DOHH2 (cell line): ENCODE measurements around the gene NHSL2.

Source experiments
- H3F3A ChIP-seq: fragments of 200-600 bp; sonication (generic), shearing (Covaris generic); 2 replicates; pipeline ENCODE4 v1.6.0; 2016; ENCODE audit warnings: antibody characterized with exemption, mild to moderate bottlenecking; ENCODE audit not compliant: control insufficient read depth, insufficient read depth
- H3K27ac ChIP-seq: fragments of 200-600 bp; sonication (generic); 2 replicates; pipeline ENCODE4 v1.5.1; 2014; ENCODE audit warnings: low read depth, mild to moderate bottlenecking, low read length, moderate library complexity
- H3K27me3 ChIP-seq: fragments of 200-600 bp; sonication (generic); 2 replicates; pipeline ENCODE4 v1.6.1; 2014; ENCODE audit warnings: mild to moderate bottlenecking, low read length, mixed read lengths; ENCODE audit not compliant: control insufficient read depth
- H3K36me3 ChIP-seq: fragments of 200-600 bp; sonication (generic); 2 replicates; pipeline ENCODE4 v1.6.1; 2014; ENCODE audit warnings: mild to moderate bottlenecking, low read length, moderate library complexity, mixed read lengths; ENCODE audit not compliant: control insufficient read depth
- H3K4me1 ChIP-seq: fragments of 200-600 bp; sonication (generic); 2 replicates; pipeline ENCODE4 v1.6.1; 2014; ENCODE audit warnings: mild to moderate bottlenecking, low read length, mixed read lengths; ENCODE audit not compliant: control insufficient read depth
- H3K4me2 ChIP-seq: fragments of 200-600 bp; sonication (generic); 2 replicates; pipeline ENCODE4 v1.6.0; 2014; ENCODE audit warnings: mild to moderate bottlenecking, low read length, moderate library complexity
- H3K4me3 ChIP-seq: fragments of 200-600 bp; sonication (generic); 2 replicates; pipeline ENCODE4 v1.5.1; 2014; ENCODE audit warnings: mild to moderate bottlenecking, low read length, mixed read lengths
- H3K79me2 ChIP-seq: fragments of 200-600 bp; sonication (generic); 2 replicates; pipeline ENCODE4 v1.6.1; 2014; ENCODE audit warnings: mild to moderate bottlenecking, low read length, mixed read lengths; ENCODE audit not compliant: control insufficient read depth
- H3K9me2 ChIP-seq: fragments of 200-600 bp; sonication (generic); replicated peaks from 2 replicates; pipeline ENCODE4 v1.6.1; 2014; ENCODE audit warnings: mild to moderate bottlenecking, low read length, mixed read lengths; ENCODE audit not compliant: control insufficient read depth
- H3K9me3 ChIP-seq: fragments of 200-600 bp; sonication (generic); 2 replicates; pipeline ENCODE4 v1.6.1; 2014; ENCODE audit warnings: antibody characterized with exemption, low read length, mixed read lengths; ENCODE audit not compliant: control insufficient read depth, insufficient read depth
- H4K20me1 ChIP-seq: fragments of 200-600 bp; sonication (generic); 2 replicates; pipeline ENCODE4 v1.6.0; 2014; ENCODE audit warnings: low read depth, mild to moderate bottlenecking, antibody characterized with exemption, low read length, moderate library complexity; ENCODE audit not compliant: control insufficient read depth, insufficient read depth
- CTCF ChIP-seq: fragments of 200-600 bp; sonication (generic); IDR thresholded peaks from one replicate; pipeline ENCODE4 v1.5.1; 2014; ENCODE audit warnings: antibody characterized with exemption, mild to moderate bottlenecking, low read depth, low read length; ENCODE audit not compliant: poor library complexity, severe bottlenecking
- EZH2phosphoT487 ChIP-seq: fragments of 200-600 bp; sonication (generic); IDR thresholded peaks from 2 replicates; pipeline ENCODE4 v1.6.1; 2017; ENCODE audit warnings: borderline replicate concordance, mild to moderate bottlenecking, antibody characterized with exemption, low read length, moderate library complexity, mixed read lengths

Gene NHSL2

GRCh38 chrX:71978164-71978563, 67.5 kb downstream of the NHSL2 start:
- no peaks in the 10 kb centered on the region for H3F3A ChIP-seq
- no peaks in the 10 kb centered on the region for H3K9me2 ChIP-seq
- no peaks in the 10 kb centered on the region for H3K36me3 ChIP-seq
- no peaks in the 10 kb centered on the region for H3K9me3 ChIP-seq
- no peak overlapping the region for H3K4me2 ChIP-seq
- no peak overlapping the region for H3K4me3 ChIP-seq
- H3K27me3 ChIP-seq = no peaks in the 10 kb centered on the region
- H3K27ac ChIP-seq = no peak overlapping the region
- TF ChIP-seq CTCF (no peak), EZH2phosphoT487 (no peak)
- no peaks in the 10 kb centered on the region for H3K4me1 ChIP-seq
- no peaks in the 10 kb centered on the region for H3K79me2 ChIP-seq
- H4K20me1 ChIP-seq = no peaks in the 10 kb centered on the region

- Histone ChIP-seq H3K36me3 (no peaks in the 10 kb centered on the region), H3K27ac (no peak overlapping the region), H3K4me1 (no peaks in the 10 kb centered on the region), H3K79me2 (no peaks in the 10 kb centered on the region), H3K9me2 (no peaks in the 10 kb centered on the region), H3K9me3 (no peaks in the 10 kb centered on the region), H3K4me2 (no peak overlapping the region), H4K20me1 (no peaks in the 10 kb centered on the region), H3K27me3 (no peaks in the 10 kb centered on the region), H3F3A (no peaks in the 10 kb centered on the region), H3K4me3 (no peak overlapping the region)
- TF ChIP-seq EZH2phosphoT487 (no peak), CTCF (no peak)
These were observed 79.3 kb downstream of the NHSL2 start for GRCh38 chrX:71989768-71990426.

DNA sequence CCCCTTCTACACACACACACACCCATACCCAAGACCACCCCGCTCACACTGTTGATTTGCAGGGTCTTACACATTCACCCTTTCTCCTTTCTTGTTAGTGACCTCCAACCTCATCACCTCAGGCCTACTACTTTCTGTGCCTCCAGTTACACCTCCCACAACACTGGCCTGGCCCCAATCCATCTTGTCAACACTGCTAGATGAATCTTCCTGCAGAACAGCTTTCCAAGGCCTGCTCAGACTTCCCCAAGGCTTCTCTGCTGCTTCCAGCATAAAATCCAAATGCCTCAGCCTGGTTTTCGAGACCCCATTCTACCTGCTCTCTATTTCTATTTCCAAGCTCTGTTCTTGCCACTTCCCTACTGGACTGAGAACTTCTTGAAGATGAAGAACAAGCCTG, 79.9 kb downstream of the NHSL2 start:
- H3K9me3 ChIP-seq = no peaks in the 10 kb centered on the region
- no peaks in the 10 kb centered on the region for H3F3A ChIP-seq
- no peaks in the 10 kb centered on the region for H4K20me1 ChIP-seq
- no peaks in the 10 kb centered on the region for H3K27me3 ChIP-seq
- no peaks in the 10 kb centered on the region for H3K79me2 ChIP-seq
- no peaks in the 10 kb centered on the region for H3K9me2 ChIP-seq
- no peak overlapping the region for H3K4me3 ChIP-seq
- H3K36me3 ChIP-seq = no peaks in the 10 kb centered on the region
- H3K4me1 ChIP-seq = no peaks in the 10 kb centered on the region
- TF ChIP-seq CTCF = no peak
- no peak for TF ChIP-seq EZH2phosphoT487
- H3K4me2 ChIP-seq = no peak overlapping the region
- no peak overlapping the region for H3K27ac ChIP-seq
